SKM-1 (cell line): ENCODE measurements around the gene MSI2.

ENCODE experiments used
- DNase-seq: peaks from one replicate; lab custom pipeline; 2025; ENCODE audit not compliant: unreplicated experiment; lab: John Stamatoyannopoulos, UW

MSI2 gene

DNA sequence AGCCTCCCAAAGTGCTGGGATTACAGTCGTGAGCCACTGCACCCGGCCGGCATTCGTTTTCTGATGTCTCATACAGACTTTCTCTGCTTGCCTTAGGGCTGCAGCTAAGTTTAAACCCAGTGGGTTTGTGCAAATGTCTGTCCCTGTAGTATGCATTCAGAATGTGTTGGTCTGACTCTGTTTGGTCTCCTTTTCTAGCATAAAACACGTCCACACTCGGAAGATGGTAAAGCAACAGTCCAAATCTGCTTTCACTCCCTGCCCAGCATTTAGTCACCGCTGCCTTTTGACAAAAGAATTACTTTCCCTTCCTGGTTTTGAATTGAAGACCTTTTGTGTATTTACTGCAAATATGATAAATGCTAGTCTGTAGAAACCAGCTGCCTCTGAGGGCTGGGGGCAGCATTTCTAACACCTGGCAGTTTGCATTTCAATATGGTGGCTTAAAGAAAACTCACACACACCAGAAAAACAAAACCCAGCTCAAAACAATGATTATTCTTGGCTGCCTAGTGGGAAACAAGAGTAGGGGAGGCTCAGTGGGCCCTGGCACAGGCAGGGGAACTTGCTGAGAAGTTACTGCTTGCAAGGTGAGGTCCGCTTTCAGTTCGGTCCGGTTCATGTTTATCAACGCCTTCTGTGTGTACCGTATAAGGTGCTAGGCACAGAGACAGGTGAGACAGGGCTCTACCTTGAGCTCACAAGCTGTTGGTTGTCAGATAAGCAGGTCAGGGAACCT lies 56.9 kb downstream of the MSI2 start:
- no peak for DNase-seq

DNA sequence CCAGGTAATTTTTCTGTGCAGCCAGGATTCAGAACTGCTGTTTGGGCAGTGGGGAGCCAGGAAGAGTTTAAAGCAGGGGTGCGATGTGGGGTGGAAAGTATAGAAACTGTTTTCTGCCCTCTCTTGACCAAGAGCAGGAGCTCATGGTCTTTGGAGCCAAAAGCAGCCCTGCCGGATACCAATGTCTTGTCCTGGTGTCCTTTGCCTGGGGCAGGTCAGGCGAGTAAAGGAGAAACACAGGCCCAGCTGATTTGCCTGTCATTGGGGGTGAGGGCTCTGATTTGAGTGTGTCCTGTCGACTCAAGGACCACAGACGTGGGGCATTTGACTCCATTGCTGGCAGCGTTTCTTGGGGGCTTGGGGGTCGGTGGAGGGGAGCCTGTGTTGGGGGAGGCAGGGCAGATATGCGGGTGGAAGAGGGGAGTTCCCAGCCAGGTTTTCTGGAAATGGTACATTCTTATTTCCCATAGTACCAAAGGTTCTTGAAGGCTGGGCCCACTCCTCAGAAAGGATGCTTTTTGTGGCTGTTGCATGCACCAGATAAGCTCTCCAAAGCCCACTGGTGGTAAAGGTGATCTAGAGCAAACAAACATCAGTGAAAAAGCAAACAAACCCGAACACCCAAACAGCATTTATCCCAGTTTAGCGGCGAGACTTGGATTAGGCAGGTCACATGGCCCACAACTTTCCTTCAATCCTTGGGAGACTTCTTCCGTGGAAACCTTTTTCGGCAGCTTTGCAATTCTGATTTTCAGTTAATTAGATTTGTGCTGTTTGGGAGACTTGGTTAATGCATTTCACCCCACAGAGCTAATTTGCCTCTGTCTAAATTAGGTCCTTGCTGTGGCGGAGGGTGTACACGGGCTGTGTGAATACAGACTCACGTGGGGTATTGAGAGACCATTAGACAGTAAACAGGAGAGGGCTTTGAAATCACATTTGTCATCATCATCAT lies 59.0 kb downstream of the MSI2 start:
- DNase-seq, result no peak

DNA sequence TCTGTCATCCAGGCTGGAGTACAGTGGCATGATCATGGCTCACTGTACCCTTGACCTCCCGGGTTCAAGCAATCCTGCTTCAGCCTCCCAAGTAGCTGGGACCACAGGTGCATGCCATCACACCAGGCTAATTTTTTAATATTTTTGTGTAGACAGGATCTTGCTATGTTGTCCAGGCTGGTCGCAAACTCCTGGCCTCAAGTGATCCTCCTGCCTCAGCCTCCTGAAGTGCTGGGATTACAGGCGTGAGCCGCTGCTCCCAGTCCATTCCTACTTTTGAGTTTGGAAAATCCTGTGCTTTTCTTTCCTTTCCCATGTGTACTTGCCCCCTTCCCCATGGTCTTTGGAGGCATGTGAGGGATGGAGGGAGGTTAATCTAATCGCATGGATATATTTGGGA lies 60.0 kb downstream of the MSI2 start:
- no peak for DNase-seq

DNA sequence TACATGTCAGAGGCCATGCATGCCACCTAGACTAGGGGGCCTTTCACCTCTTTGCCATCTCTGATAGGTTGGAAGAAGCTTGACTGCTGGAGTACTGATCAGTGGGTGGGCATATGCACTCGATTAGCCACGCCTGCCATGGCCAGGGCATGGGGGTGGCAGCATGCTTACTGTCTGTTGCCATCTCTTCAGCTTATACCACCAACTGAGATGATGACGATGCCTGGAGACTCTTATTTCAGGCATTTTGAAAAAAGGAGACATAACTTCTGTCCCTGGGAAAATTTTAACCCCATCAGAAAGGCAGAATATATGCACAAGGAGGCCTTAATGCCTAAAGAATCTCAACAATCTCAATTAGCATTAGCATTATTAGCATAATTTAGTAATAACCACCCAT lies 60.8 kb downstream of the MSI2 start:
- DNase-seq, result no peak

DNA sequence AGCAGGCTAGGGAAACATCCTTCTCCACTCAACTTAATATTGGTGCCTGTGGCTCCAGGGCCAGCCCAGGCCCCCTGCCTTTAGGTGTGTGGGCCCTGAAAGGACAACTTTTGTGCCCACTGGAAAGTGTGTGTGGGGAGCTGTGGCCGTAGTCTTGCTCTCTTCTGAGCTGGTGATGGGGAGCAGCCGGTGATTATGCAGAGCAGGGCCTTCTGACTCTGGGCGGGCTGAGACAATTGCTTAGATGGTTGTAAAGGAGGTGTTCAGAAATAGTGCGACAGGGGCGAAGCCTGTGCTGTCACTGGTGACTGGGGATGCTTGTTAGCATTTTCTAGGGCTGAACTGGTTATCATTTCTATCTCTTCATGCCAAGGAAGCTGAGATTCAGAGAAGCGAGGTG lies 62.6 kb downstream of the MSI2 start:
- no peak for DNase-seq

DNA sequence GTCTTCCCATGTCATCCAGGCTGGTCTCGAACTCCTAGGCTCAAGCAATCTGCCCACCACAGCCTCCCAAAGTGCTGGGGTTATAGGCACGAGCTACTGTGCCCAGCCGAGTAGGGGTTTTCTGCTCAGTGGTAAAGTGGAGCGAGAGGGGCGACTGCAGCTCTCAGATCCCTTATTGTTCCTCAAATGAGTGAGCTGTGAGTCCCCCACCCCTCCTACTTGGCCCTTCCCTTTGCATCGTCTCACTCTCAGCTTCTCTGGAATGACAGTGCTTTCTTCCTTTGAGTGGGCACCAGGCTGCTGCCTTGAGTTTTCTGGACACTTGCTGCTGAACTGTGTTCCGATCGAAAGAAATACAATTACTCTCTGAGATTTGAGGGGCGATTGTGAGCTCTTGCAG lies 63.5 kb downstream of the MSI2 start:
- DNase-seq, result no peak

DNA sequence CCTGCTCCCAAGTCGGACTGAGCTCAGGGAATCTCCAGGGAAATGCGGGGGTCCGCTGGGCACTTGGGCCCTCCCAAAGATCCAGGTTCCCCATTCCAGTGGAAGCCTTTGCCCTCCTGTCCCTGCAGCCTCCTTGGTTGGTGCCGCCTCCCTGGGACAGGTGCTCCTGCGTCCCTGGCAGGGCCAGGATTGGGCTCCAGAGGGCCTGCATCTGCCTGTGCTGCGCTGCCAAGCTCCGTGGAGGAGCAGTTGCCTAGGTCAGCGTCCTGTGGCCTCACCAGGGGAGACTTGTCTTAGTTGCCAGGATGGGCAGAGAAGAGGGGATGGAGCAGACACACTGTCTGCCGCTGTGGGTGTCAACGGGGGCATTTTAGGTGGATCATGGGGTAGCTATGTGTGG lies 67.1 kb downstream of the MSI2 start:
- no peak for DNase-seq

DNA sequence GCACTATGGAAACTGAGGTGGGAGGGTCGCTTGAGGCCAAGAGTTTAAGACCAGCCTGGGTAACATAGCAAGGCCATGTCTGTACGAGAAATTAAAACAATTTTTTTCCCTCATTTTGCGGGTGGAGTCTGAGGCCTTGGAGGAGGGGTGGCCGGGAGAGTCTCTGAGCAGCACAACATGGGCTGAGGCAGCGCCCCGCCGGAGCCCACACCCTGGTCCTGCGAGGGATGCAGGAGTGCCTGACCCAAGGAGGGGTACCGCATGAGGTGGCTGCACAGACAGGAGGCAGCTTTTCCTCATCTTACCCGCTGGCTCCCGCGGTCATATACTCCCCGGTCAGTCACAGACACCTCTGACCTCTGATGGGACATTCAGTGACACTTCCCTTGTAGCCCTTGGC lies 67.7 kb downstream of the MSI2 start:
- DNase-seq, result no peak

DNA sequence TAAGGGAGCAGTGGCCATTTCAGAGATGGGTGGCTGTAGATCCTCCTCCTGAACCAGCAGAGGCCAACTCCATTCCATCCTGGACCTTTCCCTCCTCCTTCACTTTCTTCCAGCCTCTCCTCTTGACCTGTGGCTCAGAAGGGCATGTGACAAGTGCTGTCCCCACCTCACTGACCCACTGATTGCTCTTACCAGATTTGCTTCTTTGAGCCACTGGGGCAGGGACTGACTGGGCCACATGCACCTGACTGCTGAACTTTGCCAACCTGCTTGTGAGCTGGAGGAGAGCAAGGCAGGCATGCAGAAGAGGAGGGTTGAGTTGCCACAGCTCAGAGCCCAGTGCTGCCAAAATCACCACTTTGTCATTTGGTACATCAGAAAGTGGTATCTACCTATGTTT lies 68.3 kb downstream of the MSI2 start:
- no peak for DNase-seq

DNA sequence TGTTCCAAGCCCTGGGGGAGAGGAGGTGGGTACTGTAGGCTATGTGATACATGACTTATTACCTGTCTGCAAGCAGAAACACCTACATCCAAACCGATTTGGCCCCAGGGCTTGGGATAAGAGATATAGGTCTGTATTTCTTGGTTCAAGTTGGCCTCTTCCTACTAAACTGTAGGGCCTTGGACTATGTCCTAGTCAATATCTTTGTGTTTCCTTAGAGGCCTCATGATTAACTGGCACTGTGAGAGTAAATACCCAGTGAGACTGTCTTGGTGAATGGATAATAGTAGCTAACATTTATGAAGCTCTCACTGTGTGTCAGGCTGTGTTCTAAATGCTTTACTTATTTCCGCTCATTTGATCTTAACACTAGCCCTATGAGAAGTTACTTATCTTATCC lies 70.0 kb downstream of the MSI2 start:
- no peak for DNase-seq

DNA sequence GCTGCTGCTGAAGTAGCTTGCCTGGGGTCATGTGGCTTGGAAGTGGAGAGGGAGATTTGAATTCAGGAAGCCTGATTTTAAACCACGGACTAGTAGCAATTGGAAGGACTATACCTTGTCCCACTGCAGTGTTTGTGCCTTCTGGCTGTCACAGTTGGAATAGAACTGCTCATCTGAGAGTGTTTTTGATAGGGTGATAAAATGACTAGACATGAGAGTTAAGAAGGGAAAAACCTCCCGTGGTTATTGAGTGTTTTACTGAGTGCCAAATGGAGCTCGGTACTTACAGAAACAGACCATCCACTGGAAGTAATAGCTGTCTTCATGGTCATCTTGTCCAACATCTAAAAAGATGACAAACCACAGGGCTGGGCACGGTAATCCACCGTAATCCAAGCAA lies 70.4 kb downstream of the MSI2 start:
- no peak for DNase-seq

DNA sequence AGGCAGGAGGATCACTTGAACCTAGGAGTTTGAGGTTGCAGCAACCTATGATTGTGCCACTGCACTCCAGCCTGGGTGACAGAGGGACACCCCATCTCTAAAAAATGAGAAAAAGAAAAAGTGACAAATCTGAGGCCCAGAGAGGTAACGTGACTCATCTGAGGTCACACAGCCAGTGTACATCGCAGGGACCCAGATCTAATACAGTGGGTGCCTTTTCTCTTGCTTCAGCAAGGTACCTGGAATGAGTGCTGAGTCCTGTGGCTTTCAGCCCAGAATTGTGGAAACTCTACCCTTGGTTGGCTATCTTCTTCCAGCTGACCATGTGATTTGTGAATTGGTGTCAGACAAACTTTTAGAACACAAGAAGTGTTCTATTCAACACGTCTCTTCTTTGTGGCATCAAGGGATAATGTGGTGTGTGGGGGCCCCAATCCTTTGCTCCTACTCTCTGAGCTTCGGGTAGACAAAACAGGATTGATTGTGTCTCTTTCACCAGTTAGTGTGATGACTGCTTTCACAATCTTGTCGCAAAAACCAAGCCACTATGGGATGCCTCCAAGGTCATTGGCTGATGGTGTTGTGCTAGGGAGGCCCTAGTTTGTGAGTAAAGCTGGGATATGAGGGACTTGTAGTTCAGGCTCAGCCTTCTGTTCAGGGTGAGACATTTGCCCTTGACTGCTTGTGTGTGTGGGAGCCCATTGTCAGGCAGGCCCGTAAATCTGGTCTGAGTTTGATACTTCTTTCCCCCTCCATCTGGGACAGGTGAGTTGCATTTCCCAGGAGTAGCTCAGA lies 71.0 kb downstream of the MSI2 start:
- no peak for DNase-seq

DNA sequence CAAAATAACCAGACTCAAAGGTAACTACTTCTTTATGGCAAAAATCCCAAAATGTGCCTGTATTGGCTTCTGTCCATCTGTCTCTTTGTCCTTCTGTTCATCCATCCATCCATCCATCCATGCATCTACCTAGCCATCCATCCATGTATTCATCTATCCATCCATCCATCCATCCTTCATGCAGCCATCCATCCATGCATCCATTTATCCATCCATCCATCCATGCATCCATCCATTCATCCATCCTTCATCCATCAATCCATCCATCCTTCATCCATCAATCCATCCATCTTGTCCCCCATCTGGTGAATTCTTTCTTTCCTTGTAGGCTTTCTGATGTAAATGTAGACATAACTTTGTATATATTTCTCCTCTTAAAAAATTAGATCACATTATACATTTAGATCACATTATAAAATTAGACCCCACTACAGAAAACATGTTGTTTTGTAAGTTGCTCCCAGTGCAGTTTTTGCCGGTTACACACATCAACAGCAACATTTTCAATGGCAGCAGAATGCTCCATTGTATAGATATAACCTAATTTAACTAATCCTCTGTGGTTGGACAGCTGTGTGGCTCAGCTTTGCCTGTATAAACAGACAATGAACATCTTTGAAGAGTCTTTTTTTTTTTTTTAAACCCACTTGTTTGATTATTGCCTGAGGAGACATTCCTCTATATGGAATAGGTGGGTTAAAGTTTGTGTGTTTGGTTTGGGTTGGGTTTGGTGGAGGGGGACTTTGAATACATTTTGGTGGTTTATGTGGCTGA lies 72.0 kb downstream of the MSI2 start:
- no peak for DNase-seq

DNA sequence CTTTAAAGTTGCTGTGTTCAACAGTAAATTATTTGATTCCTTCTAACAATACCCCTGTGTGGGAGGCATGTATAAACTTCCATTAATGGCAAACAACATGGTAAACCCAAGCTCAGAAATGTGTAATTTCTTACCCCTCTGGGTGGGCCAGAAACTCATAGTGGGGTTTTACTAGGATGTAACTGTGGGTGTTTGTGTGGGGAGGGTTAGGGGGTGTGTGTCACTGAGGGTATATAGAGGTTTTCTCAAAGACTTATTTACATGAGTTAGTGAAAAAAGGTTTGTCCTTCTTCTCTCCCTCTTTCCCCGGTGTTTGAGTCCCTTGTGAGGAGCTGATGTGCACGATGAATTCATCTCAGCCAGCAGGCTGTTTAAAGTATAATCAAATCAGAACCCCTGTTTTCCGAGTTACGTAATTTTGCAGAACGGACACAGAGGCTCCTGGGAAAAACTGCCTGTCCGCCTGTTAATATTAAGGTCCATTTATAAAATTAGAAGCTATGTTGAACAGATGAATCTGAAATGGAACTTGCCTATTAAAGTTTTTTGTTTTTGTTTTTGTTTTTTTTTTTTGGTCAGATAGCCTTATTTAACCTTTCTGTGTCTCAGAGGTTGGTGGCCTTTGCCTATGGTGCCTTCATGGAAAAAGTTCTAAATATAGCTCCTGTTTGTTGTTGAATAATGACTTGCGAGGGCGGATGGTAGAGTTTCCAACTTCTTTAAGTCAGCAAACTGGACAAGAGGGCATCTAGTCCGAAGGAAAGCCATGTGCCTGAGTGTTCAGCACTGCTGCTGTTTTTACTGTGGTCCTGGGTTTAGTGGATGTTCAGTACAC lies 73.3 kb downstream of the MSI2 start:
- no peak for DNase-seq

DNA sequence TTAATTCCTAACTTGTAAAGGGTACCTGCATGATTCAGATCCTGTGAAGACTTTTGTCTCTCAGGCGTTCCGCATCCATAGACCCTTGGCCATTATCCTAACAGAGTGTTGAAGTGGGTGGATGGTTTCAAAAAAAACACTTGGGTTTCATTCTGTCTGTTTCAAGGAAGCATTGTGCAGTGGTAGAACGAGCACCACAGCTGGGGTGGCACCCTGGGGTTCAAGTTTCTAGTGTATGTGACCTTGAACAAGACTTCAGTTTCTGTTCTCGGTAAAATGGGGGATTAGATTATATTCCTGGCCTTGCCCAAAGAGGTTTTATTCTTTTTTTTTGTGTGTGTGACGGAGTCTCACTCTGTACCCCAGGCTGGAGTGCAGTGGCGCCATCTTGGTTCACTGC lies 74.3 kb downstream of the MSI2 start:
- DNase-seq, result no peak

DNA sequence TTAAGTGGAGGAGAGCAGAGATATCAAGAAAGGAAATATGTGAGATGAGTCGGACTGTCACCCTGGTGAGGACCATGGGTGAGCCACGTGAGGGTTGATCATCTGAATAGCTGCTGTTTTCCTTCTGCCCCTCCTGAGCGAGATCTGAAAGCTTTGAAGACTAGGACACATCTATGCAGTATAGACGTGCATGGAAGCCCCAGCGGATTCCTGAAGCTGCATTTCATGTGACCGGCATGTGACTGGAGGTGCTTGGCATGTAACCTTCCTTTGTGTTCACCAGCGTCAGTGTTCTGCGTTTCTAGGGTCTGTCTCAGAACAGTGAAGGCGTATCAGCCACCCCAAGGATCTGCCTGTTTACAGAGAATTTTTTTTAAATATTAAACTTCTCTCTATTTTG lies 75.1 kb downstream of the MSI2 start:
- no peak for DNase-seq

DNA sequence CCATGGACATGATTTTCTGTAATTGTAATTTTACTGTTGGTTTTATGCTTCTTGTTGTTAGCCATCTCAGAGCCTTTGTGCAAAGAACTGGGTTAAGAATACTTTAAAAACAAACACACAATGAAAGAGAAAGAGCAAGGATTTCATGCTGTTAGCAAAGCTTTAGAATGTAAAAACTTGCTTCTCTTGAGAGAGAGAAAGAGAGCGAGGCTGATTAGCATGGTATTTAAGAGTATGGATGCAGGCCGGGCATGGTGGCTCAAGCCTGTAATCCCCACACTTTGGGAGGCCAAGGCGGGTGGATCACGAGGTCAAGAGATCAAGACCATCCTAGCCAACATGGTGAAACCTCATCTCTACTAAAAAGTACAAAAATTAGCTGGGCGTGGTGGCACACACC lies 76.2 kb downstream of the MSI2 start:
- no peak for DNase-seq

DNA sequence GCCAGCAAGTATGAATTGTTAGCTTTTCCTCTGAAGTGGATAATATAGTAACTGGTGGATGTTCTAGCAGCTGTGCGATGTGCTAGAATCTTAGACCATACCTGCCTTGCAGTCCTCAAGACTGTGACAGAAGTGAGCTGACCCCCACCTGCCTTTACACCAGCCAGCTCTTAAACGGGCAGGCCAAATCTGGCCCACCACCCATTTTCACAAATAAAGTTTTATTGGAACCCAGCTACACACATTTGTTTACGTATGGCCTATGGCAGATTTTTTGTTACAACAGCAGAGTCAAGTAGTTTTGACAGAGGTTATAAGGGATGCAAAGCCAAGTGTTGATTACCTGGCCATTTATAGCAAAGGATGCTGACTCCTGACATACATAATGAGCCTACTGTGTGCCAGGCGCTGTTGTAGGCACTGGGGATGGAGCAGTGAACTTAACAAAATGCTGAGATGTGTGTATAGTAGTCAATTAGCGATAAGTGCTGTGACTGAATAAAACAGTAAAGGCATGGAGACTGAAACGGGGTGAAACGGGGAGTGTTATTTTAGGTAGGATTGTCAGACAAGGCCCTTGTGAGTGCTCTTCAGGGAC lies 79.0 kb downstream of the MSI2 start:
- no peak for DNase-seq

DNA sequence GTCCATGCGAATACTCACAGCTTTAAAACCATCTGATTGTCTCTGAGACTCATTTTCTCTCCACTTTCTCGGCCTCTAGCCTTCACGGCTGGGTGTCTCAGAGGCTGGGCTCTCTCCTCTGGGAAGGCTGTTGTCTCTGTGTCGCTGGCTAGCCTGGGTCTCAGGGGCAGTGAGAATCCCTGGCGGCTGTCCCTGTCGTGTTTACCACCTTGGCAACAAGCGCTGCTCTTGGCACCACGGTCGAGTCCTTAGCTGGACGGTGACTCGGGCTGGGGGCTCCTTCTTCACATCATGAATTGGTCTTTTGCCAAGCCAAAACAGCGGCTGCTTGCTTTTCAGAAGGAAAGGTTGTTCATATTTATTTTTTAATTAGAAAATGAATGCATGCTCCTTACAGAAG lies 81.1 kb downstream of the MSI2 start:
- DNase-seq, result no peak
